ENCODE data around the gene SLC52A1.
"Not testable (repeated sequence)": the region's sequence is repeated elsewhere in the genome, so short reads cannot be mapped to it uniquely, and the experiment has no call there.

Gene SLC52A1

GRCh38 chr17:5035315-5035714 lies at the start of gene SLC52A1:
SLC52A1 (minus strand) TSS chr17:5035426; CDS start chr17:5034606, 820 bp downstream.
- DNase-seq (ENCODE audit: extremely low read depth, low read depth) = no peak
- TF ChIP-seq, protein P1, sequence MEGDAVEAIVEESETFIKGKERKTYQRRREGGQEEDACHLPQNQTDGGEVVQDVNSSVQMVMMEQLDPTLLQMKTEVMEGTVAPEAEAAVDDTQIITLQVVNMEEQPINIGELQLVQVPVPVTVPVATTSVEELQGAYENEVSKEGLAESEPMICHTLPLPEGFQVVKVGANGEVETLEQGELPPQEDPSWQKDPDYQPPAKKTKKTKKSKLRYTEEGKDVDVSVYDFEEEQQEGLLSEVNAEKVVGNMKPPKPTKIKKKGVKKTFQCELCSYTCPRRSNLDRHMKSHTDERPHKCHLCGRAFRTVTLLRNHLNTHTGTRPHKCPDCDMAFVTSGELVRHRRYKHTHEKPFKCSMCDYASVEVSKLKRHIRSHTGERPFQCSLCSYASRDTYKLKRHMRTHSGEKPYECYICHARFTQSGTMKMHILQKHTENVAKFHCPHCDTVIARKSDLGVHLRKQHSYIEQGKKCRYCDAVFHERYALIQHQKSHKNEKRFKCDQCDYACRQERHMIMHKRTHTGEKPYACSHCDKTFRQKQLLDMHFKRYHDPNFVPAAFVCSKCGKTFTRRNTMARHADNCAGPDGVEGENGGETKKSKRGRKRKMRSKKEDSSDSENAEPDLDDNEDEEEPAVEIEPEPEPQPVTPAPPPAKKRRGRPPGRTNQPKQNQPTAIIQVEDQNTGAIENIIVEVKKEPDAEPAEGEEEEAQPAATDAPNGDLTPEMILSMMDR (IDR thresholded peaks at IDR 0.05; ENCODE audit: low read depth, low read length) = no peak

DNA sequence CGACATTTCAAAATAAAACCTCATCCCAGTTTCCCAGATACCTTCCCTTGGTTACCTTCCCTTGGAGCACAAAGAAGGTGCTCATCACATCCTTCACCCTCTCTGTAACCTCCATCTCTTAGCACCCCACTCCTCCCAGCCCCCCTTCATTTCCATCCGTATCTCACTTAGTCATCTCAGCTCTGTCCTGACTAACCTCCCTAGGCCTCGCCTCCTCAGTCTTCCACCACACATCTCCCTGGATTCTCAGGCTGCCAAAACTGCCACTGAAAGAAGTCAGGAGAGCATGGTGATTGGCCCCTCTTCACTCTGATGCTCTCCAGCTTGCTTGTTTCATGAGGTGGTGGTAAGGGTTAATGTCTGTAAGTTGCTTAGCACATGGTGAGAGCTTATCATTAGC lies 45.4 kb upstream of the SLC52A1 start:
- no peak for DNase-seq (ENCODE audit: extremely low read depth, low read depth)
- TF ChIP-seq, protein P1 (IDR thresholded peaks at IDR 0.05; ENCODE audit: low read depth, low read length) = no peak

DNA sequence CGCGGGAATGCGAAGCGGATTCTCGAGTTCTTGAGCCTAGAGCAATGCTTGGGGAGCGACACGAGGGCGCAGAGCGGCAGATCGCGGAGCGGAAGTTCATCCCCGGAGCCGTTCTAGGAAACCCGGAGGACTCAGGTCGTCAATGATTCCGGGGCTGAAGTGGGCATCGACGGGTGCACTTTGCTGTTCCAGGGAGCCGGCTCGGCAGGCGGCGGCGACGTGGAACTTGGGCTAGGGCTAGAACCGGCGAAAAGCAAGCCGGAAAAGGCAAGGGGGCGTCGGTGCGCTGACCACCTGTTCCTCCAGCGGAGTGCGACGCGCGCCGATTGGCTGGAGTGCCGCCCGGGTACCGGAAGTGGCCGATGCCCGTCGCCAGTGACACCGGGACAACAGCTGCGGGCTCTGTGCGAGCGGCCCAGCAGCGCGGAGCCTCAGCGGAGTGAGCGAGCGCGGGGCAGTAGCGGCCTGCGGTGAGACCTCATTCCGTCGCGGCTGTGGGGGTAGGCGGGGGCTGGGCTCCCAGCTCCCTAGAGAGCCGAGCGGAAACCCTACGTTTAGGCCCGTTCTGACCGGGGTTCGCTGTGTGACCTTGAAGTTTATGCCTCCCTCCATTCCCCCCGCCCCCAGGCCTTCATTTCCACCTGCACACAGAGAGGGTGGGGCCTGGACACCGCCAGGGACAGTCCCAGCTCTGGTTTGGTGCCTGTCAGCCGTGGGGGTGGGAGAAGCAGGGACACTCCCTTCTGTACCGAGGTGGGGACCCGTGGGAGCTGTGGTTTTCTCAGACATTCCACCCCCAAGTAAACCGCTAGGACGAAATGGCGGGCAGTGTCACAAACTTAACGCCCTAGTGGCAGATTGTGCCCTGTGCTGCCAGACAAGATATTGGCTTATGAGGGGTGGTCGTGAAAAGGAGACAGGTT lies 43.1 kb upstream of the SLC52A1 start, which contains the start of gene ZFP3:
TSS of gene ZFP3 (plus strand) at position 362 of the 923 bp plus-strand sequence. CDS start 13,038 bp downstream, outside the sequence.
- TF ChIP-seq, protein P1 (IDR thresholded peaks at IDR 0.05; ENCODE audit: low read depth, low read length) = peak; percentile 1; the same call in 1 of the 2 replicates
- peak; percentile 35 for DNase-seq (ENCODE audit: extremely low read depth, low read depth)

DNA sequence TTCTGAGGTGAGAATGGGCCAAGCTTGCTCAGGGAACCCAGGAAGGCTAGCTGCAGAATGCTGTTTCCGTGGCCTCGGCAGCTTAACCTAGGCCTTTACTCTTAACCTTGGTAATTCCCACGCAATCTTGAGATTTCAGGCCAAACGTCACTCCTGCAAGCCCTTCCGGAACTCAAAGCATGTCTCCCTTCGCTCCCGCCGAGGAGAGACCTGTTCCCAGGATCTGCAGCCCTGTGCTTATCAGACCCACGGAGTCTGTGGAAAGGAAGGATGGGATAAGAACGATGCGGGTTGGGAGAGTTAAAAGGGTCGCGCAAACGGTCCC lies 42.5 kb upstream of the SLC52A1 start:
- no peak for DNase-seq (ENCODE audit: extremely low read depth, low read depth)
- TF ChIP-seq, protein P1 (IDR thresholded peaks at IDR 0.05; ENCODE audit: low read depth, low read length) = no peak

- not testable (repeated sequence) for DNase-seq (ENCODE audit: extremely low read depth, low read depth)
Observed at GRCh38 chr17:5077275-5077674, 42.0 kb upstream of the SLC52A1 start.

- not testable (repeated sequence) for DNase-seq (ENCODE audit: extremely low read depth, low read depth)
Observed at GRCh38 chr17:5075472-5075871, 40.2 kb upstream of the SLC52A1 start.

GRCh38 chr17:5069724-5070123 lies 34.5 kb upstream of the SLC52A1 start:
- TF ChIP-seq, protein P1 (IDR thresholded peaks at IDR 0.05; ENCODE audit: low read depth, low read length) = no peak
- DNase-seq (ENCODE audit: extremely low read depth, low read depth) = no peak

GRCh38 chr17:5068236-5068635 lies 33.0 kb upstream of the SLC52A1 start:
- DNase-seq (ENCODE audit: extremely low read depth, low read depth) = no peak
- TF ChIP-seq, protein P1 (IDR thresholded peaks at IDR 0.05; ENCODE audit: low read depth, low read length) = no peak
